ENCODE measurements around the gene SERINC2.

GRCh38 chr1:31416101-31416736 lies 3.2 kb downstream of the SERINC2 start:
- no peak for TF ChIP-seq CTCF (IDR thresholded peaks at IDR 0.05)
- TF ChIP-seq POLR2AphosphoS5 (IDR thresholded peaks at IDR 0.05): peak in 1 of 3 donors; percentile 76
- TF ChIP-seq POLR2A (IDR thresholded peaks at IDR 0.05): no peak
